Activated CD4-positive, alpha-beta T cell treated with anti-CD3 and anti-CD28 coated beads, Interleukin-2, amount 50 U/mL, for 1 hour (primary cell): ENCODE results near the gene GRIN2A.
"Not testable (repeated sequence)": the region's sequence is repeated elsewhere in the genome, so short reads cannot be mapped to it uniquely, and the experiment has no call there.

ENCODE experiments used
- DNase-seq: peaks from one replicate; pipeline ENCODE4 v3.0.0-alpha.2; 2020

GRIN2A gene

DNA sequence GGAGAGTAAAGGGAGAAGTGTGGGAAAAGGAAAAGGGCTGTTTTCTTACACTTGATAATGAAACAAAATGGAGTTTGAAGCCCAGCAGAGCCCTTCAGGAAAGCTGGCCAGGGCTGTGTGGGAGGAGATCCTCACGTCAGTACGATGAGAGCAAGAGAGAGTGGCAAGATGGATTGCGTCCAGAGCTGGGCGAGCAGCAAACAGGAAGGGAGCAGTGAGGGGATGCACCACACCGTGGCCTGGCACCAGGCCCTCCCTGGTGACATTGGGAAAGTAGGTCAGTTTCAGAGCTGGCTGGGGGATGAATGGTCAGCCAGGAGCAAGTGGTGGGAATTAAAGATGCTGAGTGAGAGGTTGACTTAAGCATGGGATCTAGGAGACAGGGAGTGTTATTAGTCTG is 273.6 kb downstream of the GRIN2A start:
- DNase-seq: no peak

DNA sequence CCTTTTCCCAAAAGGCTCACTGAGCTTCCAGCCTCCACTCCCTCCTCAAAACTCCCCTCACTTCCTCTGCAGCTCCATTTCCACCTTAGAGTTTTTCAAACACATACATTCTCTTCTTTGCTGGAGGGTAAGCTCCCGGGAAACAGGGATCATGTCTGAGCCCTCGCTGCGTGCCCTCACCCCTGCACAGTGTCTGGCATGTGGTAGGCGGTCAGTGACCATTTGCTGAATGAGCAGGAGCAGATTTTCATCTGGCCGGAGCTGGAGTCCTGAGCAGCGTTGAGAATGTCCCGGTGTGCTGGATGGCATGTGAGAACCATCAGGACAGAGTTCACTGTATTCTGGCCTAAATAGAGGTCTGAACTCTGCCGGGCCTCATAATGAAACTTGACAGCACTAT is 274.5 kb downstream of the GRIN2A start:
- no peak for DNase-seq

- no peak for DNase-seq
Observed at GRCh38 chr16:9906218-9906617, 276.0 kb downstream of the GRIN2A start.

DNA sequence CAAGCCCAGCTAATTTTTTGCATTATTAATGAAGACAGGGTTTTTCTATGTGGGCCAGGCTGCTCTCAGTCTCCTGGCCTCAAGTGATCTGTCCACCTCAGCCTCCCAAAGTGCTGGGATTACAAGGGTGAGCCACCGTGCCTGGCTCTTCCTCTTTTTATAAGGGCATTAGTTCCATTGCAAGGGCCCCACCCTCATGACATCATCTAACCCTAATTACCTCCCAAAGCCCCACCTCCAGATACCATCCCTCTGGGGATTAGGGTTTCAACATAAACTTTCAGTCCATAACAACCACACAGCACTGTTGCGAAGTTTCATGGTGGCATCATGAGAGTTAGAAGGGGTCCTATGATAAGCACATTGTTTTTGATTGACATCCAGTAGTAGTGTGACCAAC is 277.7 kb downstream of the GRIN2A start:
- DNase-seq: no peak

DNA sequence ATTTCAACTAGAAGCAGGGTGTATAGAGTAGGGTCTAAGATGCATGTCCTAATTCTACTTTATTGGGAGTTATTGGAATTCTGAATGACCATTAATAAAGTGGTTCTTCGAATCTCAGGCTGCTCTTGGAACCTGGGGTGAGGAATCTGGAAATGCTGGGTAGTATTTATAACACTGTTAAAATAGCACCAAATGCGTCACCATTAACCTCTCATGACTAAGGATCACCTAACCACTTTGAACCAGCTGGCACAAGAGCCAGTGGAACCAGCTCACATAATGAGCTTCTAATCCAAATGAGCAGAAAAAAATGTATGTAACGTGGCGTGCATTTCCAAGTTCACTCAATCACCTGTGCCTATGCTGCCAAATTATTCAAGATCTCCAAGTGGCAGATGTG is 281.7 kb downstream of the GRIN2A start:
- DNase-seq: no peak

- no peak for DNase-seq
Observed at GRCh38 chr16:9898555-9898954, 283.7 kb downstream of the GRIN2A start.

DNA sequence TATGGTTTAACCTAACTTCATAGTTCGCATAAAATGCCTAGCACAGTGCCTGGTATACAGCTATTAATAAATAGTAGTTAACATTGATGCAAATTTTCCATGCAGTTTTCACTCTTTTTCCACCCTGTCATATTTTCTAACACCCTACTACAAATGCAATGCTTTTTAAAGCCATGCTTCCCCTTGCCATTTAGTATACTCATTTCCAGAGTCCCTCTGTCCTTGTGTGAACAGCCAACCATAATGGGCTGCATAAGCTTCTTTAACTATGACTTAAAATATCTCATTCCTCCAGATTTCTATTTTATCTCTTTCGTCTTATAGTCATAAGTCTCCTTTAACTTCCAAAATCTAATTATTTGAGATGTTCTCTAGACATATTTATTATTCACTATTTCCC is 284.1 kb downstream of the GRIN2A start:
- no peak for DNase-seq

DNA sequence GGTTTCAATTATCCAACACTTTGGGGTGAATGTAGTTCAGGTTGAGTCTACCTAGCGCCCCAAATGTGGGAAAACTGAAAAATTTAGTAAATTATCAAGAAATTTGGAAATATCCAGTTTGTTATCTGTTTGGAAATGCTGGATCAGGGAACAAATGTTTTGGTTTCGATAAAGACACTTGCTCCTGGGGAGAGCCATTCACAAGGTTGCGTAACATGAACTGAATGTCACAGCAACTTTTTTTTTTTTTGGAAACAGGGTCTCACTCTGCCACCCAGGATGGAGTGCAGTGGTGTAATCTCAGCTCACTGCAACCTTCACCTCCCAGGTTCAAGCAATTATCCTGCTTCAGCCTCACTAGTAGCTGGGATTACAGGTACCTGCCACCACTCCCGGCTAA is 286.4 kb downstream of the GRIN2A start:
- DNase-seq: no peak

GRCh38 chr16:9885876-9886275 is 296.4 kb downstream of the GRIN2A start:
- DNase-seq: no peak

DNA sequence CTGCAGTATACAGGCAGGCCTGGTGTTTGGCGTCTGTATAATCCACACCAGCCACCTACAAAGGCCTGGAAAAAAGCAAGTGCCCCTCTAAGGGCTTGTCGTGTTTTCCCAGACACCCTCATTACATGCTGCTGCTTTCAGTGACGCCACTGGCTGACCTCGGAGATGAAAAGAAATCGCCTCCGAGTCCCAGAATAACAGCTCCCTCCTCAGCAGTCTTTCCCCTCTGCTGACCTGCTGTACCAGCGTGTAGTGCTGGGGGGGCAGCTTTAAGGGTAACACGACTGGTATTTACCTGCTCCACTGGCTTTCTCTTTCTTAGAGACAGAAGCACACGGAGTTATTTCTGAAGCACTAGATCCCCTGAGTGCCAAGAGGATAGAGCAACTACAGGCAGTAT is 296.8 kb downstream of the GRIN2A start:
- DNase-seq: no peak

- DNase-seq: not testable (repeated sequence)
Observed at GRCh38 chr16:9875981-9876380, 306.2 kb downstream of the GRIN2A start.

DNA sequence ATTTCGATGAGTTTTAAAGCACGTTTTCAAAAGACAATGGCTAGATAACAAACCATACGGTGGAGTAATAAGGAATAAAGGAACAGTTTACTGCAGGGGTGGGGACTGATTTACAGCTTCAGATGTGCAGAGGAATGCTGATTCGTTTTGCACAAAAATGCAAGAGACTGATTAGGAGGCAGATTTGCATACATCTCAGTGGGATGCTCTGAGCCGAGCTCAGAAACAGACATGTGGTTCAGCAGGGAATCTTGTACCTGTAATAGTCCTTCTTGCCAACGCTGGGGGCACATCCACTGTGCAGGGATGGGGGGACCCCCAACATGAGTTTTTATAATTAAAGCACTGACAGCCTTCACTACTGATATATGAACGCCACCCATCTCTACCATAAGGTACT is 308.0 kb downstream of the GRIN2A start:
- DNase-seq: no peak

DNA sequence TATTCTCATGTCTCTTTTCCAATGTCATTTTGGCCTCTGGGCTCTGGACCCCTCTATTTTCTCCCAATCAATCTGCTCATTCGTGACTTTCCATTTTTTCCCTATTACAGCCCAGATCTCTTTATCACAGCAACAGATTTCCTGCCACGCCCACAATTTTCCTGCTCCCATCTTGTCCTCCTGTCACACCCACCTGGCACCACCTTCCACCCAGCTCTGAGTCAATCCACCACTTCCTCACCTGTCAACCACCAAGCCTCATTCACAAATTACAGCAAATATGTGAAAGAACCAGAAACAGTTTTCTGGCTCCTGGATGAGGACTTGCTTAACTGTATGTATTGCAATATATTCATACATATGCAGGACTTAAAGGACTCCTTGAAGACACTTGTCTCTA is 311.3 kb downstream of the GRIN2A start:
- no peak for DNase-seq

GRCh38 chr16:9869776-9870175 is 312.5 kb downstream of the GRIN2A start:
- no peak for DNase-seq

- DNase-seq: no peak
Observed at GRCh38 chr16:9868606-9869149, 313.6 kb downstream of the GRIN2A start.

DNA sequence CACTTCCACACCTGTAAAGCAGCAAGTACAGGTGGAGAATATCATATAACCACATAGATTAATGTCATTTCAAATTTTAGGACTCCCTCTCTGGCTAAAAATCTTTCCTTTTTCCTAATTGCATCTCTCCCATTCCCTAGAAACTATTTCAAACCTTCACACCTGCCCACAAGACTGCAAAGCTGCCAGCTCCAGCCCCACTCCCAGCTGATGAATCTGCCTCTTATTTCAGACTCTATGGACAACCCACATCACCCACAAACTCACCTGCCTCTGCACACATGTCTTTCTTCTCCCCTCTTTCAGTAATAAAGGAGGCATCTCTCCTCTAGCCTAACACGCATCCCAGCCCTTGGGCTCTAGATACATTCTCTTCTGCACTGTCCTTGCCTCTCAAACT is 315.1 kb downstream of the GRIN2A start:
- DNase-seq: no peak

DNA sequence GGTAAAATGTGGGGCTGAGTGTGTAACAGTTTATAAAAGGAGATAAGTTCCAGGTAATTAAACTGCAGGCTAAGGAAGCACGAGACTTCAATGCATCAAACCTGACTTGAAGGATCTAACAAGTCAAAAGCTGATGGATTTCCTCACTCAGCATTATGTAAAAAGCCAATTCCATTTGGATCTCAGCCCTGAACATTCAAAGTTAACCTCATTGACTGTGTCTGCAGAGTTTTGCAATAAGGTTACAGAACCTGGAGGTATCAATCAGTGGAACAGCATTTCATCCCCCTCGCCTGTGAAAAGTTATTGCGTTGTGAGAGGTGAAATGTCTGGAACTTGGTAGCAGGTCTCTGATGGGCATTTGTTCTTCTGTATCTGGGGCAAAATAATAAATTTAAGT is 317.8 kb downstream of the GRIN2A start:
- DNase-seq: no peak

DNA sequence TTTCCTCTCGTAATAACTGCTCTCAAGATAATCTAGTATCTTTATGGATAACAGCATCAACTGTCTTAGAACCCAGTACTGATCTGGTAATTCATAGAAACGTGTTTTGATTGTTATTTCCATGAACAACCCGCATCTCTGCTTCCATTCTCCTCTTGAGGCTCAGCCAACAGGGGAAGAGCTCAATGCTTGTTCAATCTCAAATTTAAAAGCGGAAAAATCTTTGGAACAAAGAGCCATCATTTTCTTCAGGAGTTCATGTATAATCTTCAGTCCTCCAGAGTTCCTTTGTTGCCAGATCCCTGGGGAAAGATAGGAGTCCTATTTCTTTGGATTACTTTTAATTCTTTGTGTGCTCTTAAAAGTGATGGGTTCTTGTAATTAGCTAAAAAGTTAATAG is 319.9 kb downstream of the GRIN2A start:
- no peak for DNase-seq

DNA sequence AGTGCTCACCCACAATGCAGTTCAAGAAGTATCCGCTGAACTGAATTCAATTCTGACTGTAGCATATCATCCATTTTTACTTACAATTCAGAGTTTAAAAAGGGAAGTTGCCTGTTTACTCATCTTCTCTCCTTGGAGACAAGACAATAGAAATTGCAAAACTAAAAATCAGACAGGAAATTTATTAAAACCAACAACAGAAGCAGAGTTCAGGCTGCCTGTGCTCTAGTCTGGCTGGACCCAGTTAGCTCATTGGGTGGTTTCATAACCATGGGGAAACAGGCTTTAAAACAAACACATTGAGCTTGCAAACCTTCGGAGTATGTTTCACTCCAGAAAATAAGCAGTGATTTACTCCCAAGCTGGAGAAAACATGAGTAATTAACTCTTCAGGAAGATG is 321.4 kb downstream of the GRIN2A start:
- no peak for DNase-seq

GRCh38 chr16:9859701-9860327 is 322.4 kb downstream of the GRIN2A start:
- DNase-seq: no peak

DNA sequence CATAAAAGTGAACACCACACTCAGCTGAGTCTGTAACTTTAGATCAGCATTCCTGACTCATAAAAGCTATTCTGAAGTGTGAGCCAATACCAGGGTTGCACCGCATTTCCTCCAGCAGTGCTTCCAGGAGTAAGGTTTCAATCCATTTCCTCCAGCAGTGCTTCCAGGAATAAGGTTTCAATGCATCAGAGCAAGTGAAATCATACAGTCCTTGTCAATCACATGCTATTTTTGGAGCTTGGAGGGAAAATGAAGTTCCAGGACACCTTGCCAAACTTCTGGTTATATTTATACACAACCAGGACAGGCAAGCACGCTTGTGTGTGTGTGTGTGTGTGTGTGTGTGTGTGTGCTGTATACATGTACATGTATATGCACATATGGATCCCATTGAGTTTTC is 327.6 kb downstream of the GRIN2A start:
- no peak for DNase-seq

GRCh38 chr16:9852003-9852402 is 330.2 kb downstream of the GRIN2A start:
- DNase-seq: no peak

- no peak for DNase-seq
Observed at GRCh38 chr16:9850817-9851216, 331.4 kb downstream of the GRIN2A start.

DNA sequence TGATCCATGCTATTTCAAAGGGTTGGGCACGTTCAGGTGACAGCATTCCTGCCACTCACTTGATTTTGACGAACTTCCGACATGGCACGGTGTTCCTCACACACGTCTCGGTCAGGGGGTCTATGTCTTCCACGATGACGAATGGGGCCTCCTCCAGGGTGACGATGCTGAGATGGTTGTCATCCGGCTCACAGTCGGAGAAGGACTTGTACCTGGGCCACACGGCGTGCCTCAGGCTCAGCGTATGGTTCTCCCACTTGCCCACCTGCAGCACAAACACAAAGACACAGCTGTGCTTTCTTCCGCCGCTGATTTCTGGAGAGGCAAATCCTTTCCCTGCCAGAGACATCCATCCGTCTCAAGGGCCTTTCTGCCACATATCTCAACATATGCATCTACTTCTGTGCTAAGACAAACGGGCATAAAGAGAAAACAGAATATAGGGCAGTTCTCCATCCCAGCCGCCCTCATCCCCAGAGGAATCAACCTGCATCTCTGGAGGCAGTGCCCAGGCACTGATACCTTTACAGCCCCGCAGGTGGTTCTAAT is 332.5 kb downstream of the GRIN2A start:
- DNase-seq: no peak

DNA sequence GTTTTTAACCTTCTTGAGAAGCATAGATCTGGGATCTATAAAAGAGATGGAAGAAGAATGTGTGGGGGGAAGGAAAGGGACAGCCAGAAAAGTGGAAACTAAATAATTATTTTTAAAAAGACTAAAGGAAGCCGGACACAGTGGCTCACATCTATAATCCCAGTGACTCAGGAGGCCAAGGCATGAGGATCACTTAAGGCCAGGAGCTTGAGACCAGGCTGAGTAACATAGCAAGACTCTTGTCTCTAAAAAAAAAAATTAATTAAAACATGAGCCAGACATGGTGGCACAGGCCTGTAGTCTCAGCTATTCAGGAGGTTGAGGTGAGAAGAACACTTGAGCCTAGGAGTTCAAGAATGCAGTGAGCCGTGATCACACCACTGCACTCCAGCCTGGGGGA is 335.1 kb downstream of the GRIN2A start:
- DNase-seq: no peak
